HEK293 (cell line): ENCODE data around the gene CARD8.

ENCODE experiments used
- CTCF ChIA-PET: fragments of 350-600 bp; formaldehyde crosslinking; extraction: SDS; loops from one replicate; lab custom pipeline; 2021; ENCODE audit warnings: antibody characterized with exemption; lab: Yijun Ruan, JAX
- POLR2A ChIA-PET: fragments of 300-600 bp; formaldehyde crosslinking; extraction: SDS; loops from one replicate; lab custom pipeline; 2020; ENCODE audit warnings: antibody characterized with exemption, inconsistent platforms; lab: Yijun Ruan, JAX
- H3K27ac ChIP-seq: fragments of 200-500 bp; sonication (Bioruptor generic); 2 replicates; pipeline ENCODE4 v1.5.1; 2014; ENCODE audit warnings: low read depth, low read length, control low read depth, inconsistent platforms; ENCODE audit errors: extremely low read depth
- H3K36me3 ChIP-seq, 2 experiments: fragments of 200-500 bp in 1 of 2; sonication (Bioruptor generic) in 1 of 2; 1 replicate in 1 of 2; 2 replicates in 1 of 2; pipeline ENCODE4 v1.5.1; 2014 to 2017; ENCODE audit warnings: inconsistent platforms in 2 of 2, low read length in 2 of 2; ENCODE audit not compliant: control insufficient read depth in 2 of 2, insufficient read depth in 1 of 2
- H3K4me1 ChIP-seq: fragments of 200-500 bp; sonication (Bioruptor generic); 2 replicates; pipeline ENCODE4 v1.5.1; 2014; ENCODE audit warnings: mild to moderate bottlenecking, low read length, inconsistent platforms; ENCODE audit not compliant: control insufficient read depth, insufficient read depth
- H3K4me3 ChIP-seq: 2 replicates; pipeline ENCODE4 v1.5.1; 2011; ENCODE audit warnings: low read depth, mild to moderate bottlenecking, control low read depth, low read length, moderate library complexity
- H3K9me3 ChIP-seq: fragments of 200-500 bp; sonication (Bioruptor generic); 2 replicates; pipeline ENCODE4 v1.5.1; 2014; ENCODE audit warnings: low read depth, low read length, inconsistent platforms; ENCODE audit not compliant: control insufficient read depth, insufficient read depth
- AEBP2 ChIP-seq: fragments of 450-650 bp; formaldehyde crosslinking; IDR thresholded peaks from 2 replicates; pipeline ENCODE4 v1.5.1; 2016; ENCODE audit warnings: missing biosample characterization, missing genetic modification characterization, borderline replicate concordance
- ELK4 ChIP-seq: IDR thresholded peaks from 2 replicates; pipeline ENCODE4 v1.6.1; 2011; ENCODE audit warnings: mild to moderate bottlenecking, low read depth, low read length, borderline replicate concordance
- IKZF3 ChIP-seq: fragments of 450-650 bp; IDR thresholded peaks from 2 replicates; pipeline ENCODE4 v1.5.0; 2018; ENCODE audit warnings: missing biosample characterization, mild to moderate bottlenecking, missing genetic modification characterization, moderate library complexity
- MYNN ChIP-seq: fragments of 450-650 bp; formaldehyde crosslinking; IDR thresholded peaks from 2 replicates; pipeline ENCODE4 v1.5.1; 2016; ENCODE audit warnings: missing biosample characterization, missing genetic modification characterization, borderline replicate concordance
- SP2 ChIP-seq: fragments of 450-650 bp; formaldehyde crosslinking; IDR thresholded peaks from 2 replicates; pipeline ENCODE4 v1.5.1; 2016; ENCODE audit warnings: missing biosample characterization, missing genetic modification characterization
- SP7 ChIP-seq: fragments of 450-650 bp; formaldehyde crosslinking; IDR thresholded peaks from 2 replicates; pipeline ENCODE4 v1.5.1; 2016; ENCODE audit warnings: missing biosample characterization, missing genetic modification characterization
- WT1 ChIP-seq: fragments of 450-650 bp; formaldehyde crosslinking; IDR thresholded peaks from 2 replicates; pipeline ENCODE4 v1.5.1; 2016; ENCODE audit warnings: missing biosample characterization, missing genetic modification characterization
- YY1 ChIP-seq: fragments of 450-650 bp; formaldehyde crosslinking; IDR thresholded peaks from 2 replicates; pipeline ENCODE4 v1.5.1; 2018; ENCODE audit warnings: missing biosample characterization, missing genetic modification characterization
- ZFHX2 ChIP-seq: fragments of 450-650 bp; formaldehyde crosslinking; conservative IDR thresholded peaks from 2 replicates; pipeline ENCODE4 v1.5.1; 2016; ENCODE audit warnings: missing biosample characterization, missing genetic modification characterization
- ZFP69B ChIP-seq: fragments of 450-650 bp; formaldehyde crosslinking; IDR thresholded peaks from 2 replicates; pipeline ENCODE4 v1.5.1; 2016; ENCODE audit warnings: missing biosample characterization, missing genetic modification characterization
- ZNF121 ChIP-seq: fragments of 450-650 bp; formaldehyde crosslinking; IDR thresholded peaks from 2 replicates; pipeline ENCODE4 v1.5.1; 2016; ENCODE audit warnings: missing biosample characterization, missing genetic modification characterization
- ZNF140 ChIP-seq: fragments of 450-650 bp; formaldehyde crosslinking; IDR thresholded peaks from 2 replicates; pipeline ENCODE4 v1.5.1; 2016; ENCODE audit warnings: missing biosample characterization, missing genetic modification characterization
- ZNF16 ChIP-seq: fragments of 450-650 bp; formaldehyde crosslinking; IDR thresholded peaks from 2 replicates; pipeline ENCODE4 v1.5.1; 2016; ENCODE audit warnings: low read depth, missing biosample characterization, missing genetic modification characterization
- ZNF169 ChIP-seq: fragments of 450-650 bp; formaldehyde crosslinking; IDR thresholded peaks from 2 replicates; pipeline ENCODE4 v1.5.1; 2016; ENCODE audit warnings: missing biosample characterization, missing genetic modification characterization
- ZNF174 ChIP-seq: fragments of 450-650 bp; formaldehyde crosslinking; IDR thresholded peaks from 2 replicates; pipeline ENCODE4 v1.5.0; 2017; ENCODE audit warnings: missing biosample characterization, mild to moderate bottlenecking, missing genetic modification characterization
- ZNF248 ChIP-seq: fragments of 450-650 bp; formaldehyde crosslinking; IDR thresholded peaks from 2 replicates; pipeline ENCODE4 v1.5.1; 2017; ENCODE audit warnings: missing biosample characterization, missing genetic modification characterization
- ZNF266 ChIP-seq: fragments of 450-650 bp; formaldehyde crosslinking; IDR thresholded peaks from 2 replicates; pipeline ENCODE4 v1.5.1; 2016; ENCODE audit warnings: missing biosample characterization, missing genetic modification characterization, low read depth
- ZNF292 ChIP-seq: fragments of 450-650 bp; formaldehyde crosslinking; IDR thresholded peaks from 2 replicates; pipeline ENCODE4 v1.5.1; 2016; ENCODE audit warnings: low read depth, missing biosample characterization, missing genetic modification characterization, borderline replicate concordance
- ZNF350 ChIP-seq: fragments of 450-650 bp; formaldehyde crosslinking; IDR thresholded peaks from 2 replicates; pipeline ENCODE4 v1.5.0; 2017; ENCODE audit warnings: missing biosample characterization, mild to moderate bottlenecking, missing genetic modification characterization
- ZNF664 ChIP-seq: fragments of 450-650 bp; formaldehyde crosslinking; IDR thresholded peaks from 2 replicates; pipeline ENCODE4 v1.5.1; 2016; ENCODE audit warnings: missing biosample characterization, missing genetic modification characterization
- ZNF677 ChIP-seq: fragments of 450-650 bp; IDR thresholded peaks from 2 replicates; pipeline ENCODE4 v1.5.0; 2018; ENCODE audit warnings: missing biosample characterization, mild to moderate bottlenecking, missing genetic modification characterization, moderate library complexity
- ZNF747 ChIP-seq: fragments of 450-650 bp; formaldehyde crosslinking; IDR thresholded peaks from 2 replicates; pipeline ENCODE4 v1.5.1; 2016; ENCODE audit warnings: missing biosample characterization, missing genetic modification characterization
- TF ChIP-seq, protein P1 (sequence below): fragments of 450-650 bp; formaldehyde crosslinking; IDR thresholded peaks from 2 replicates; pipeline ENCODE4 v1.5.1; 2016; ENCODE audit warnings: missing biosample characterization, missing genetic modification characterization
- TF ChIP-seq, protein P2 (sequence below): fragments of 450-650 bp; formaldehyde crosslinking; IDR thresholded peaks from 2 replicates; pipeline ENCODE4 v1.5.1; 2017; ENCODE audit warnings: missing biosample characterization, missing genetic modification characterization

CARD8 gene

GRCh38 chr19:48174445-48175030 lies 81.2 kb downstream of the CARD8 start:
- no peak overlapping the region for H3K4me3 ChIP-seq
- H3K9me3 ChIP-seq = no peaks in the 10 kb centered on the region
- ChIA-PET CTCF (interaction anchor here (0.6 to 1.4 kb wide), 4 partner anchors 17 to 309 kb away, joined by 3 to 5 read pairs (median 4); no protein-coding TSS in a partner anchor), POLR2A (interaction anchor here (2.3 kb wide), 1 partner anchor 29 kb away, joined by 6 read pairs; no protein-coding TSS in a partner anchor)
- H3K36me3 ChIP-seq = peaks cover 34 to 46% of the 10 kb centered on the region in 2 experiments
- H3K27ac ChIP-seq = no peak overlapping the region
- peaks cover 3% of the 10 kb centered on the region; the same call in 1 of the 2 replicates for H3K4me1 ChIP-seq
- TF ChIP-seq ZNF266 (no peak), ZNF664 (tag by site-specific recombination) (0 out of 2 replicates have a peak, but pooled peaks have one; percentile 13)

- ChIA-PET CTCF (interaction anchor here (0.7 kb wide), 1 partner anchor 826 kb away, joined by 3 read pairs; no protein-coding TSS in a partner anchor), POLR2A (interaction anchor here (0.8 to 3.8 kb wide), 4 partner anchors 19 to 53 kb away, joined by 3 to 54 read pairs (median 4); no protein-coding TSS in a partner anchor)
- TF ChIP-seq, protein P1, sequence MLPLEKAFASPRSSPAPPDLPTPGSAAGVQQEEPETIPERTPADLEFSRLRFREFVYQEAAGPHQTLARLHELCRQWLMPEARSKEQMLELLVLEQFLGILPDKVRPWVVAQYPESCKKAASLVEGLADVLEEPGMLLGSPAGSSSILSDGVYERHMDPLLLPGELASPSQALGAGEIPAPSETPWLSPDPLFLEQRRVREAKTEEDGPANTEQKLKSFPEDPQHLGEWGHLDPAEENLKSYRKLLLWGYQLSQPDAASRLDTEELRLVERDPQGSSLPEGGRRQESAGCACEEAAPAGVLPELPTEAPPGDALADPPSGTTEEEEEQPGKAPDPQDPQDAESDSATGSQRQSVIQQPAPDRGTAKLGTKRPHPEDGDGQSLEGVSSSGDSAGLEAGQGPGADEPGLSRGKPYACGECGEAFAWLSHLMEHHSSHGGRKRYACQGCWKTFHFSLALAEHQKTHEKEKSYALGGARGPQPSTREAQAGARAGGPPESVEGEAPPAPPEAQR = no peak
- no peak for TF ChIP-seq ZNF174
- TF ChIP-seq, protein P2, sequence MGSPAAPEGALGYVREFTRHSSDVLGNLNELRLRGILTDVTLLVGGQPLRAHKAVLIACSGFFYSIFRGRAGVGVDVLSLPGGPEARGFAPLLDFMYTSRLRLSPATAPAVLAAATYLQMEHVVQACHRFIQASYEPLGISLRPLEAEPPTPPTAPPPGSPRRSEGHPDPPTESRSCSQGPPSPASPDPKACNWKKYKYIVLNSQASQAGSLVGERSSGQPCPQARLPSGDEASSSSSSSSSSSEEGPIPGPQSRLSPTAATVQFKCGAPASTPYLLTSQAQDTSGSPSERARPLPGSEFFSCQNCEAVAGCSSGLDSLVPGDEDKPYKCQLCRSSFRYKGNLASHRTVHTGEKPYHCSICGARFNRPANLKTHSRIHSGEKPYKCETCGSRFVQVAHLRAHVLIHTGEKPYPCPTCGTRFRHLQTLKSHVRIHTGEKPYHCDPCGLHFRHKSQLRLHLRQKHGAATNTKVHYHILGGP (tag by site-specific recombination) = no peak
- no peak for TF ChIP-seq AEBP2 (tag by site-specific recombination)
- TF ChIP-seq YY1 (tag by site-specific recombination) = no peak
- TF ChIP-seq SP2 (tag by site-specific recombination) = no peak
- H3K27ac ChIP-seq = no peak overlapping the region
- H3K4me3 ChIP-seq = no peak overlapping the region
- H3K9me3 ChIP-seq = no peaks in the 10 kb centered on the region
- H3K36me3 ChIP-seq = peaks cover 34 to 44% of the 10 kb centered on the region in 2 experiments
- peaks cover 11% of the 10 kb centered on the region for H3K4me1 ChIP-seq
Observed at GRCh38 chr19:48171710-48172109, 84.0 kb downstream of the CARD8 start.

GRCh38 chr19:48170817-48171347 lies 84.8 kb downstream of the CARD8 start:
- H3K4me1 ChIP-seq = peaks cover 11% of the 10 kb centered on the region
- POLR2A ChIA-PET = interaction anchor here (0.5 to 3.8 kb wide), 6 partner anchors 20 to 897 kb away, joined by 3 to 54 read pairs (median 4); partner anchors contain the start of gene TMEM143
- CTCF ChIA-PET = interaction anchor here (1.0 kb wide), 1 partner anchor 64 kb away, joined by 3 read pairs; no protein-coding TSS in a partner anchor
- peak overlapping the region; percentile 99; the same call in 1 of the 2 replicates for H3K27ac ChIP-seq
- H3K9me3 ChIP-seq = no peaks in the 10 kb centered on the region
- peaks cover 32 to 39% of the 10 kb centered on the region in 2 experiments for H3K36me3 ChIP-seq
- H3K4me3 ChIP-seq = peak overlapping the region; percentile 98
- TF ChIP-seq ZNF677 (tag by site-specific recombination) (no peak), ZFHX2 (tag by site-specific recombination) (peak; percentile 51; the same call in 1 of the 2 replicates), MYNN (tag by site-specific recombination) (no peak), ZNF140 (tag by site-specific recombination) (no peak), ZNF292 (no peak), ZNF169 (tag by site-specific recombination) (peak; percentile 49; the same call in 1 of the 2 replicates), SP7 (no peak), ZNF747 (tag by site-specific recombination) (no peak), WT1 (tag by site-specific recombination) (peak; percentile 5; the same call in 1 of the 2 replicates), ZFP69B (tag by site-specific recombination) (peak; percentile 44; the same call in 1 of the 2 replicates), ZNF121 (tag by site-specific recombination) (no peak), ZNF248 (tag by site-specific recombination) (no peak), ZNF16 (no peak), ZNF350 (tag by site-specific recombination) (no peak), ELK4 (no peak), IKZF3 (no peak)
